Gastrocnemius medialis (tissue), 4 donors: ENCODE results near the gene NEMF.

Source experiments
- POLR2A ChIP-seq, 2 donors: fragments of 450-650 bp; IDR thresholded peaks; one replicate each; pipeline ENCODE4 v1.6.1; 2017; ENCODE audit warnings: antibody characterized with exemption in 2 of 2, mild to moderate bottlenecking in 2 of 2, moderate library complexity in 2 of 2
- TF ChIP-seq, protein P1 (sequence below), 5 experiments: fragments of 450-650 bp in 3 of 5; fragments of 200-600 bp in 2 of 5; sonication (generic) in 2 of 5; IDR thresholded peaks in 4 of 5; conservative IDR thresholded peaks in 1 of 5; 1 replicate in 4 of 5; 2 replicates in 1 of 5; pipeline ENCODE4 v1.5.1; 2016 to 2019; ENCODE audit warnings: antibody characterized with exemption in 5 of 5, mild to moderate bottlenecking in 3 of 5, moderate library complexity in 3 of 5

- TF ChIP-seq, protein P1, sequence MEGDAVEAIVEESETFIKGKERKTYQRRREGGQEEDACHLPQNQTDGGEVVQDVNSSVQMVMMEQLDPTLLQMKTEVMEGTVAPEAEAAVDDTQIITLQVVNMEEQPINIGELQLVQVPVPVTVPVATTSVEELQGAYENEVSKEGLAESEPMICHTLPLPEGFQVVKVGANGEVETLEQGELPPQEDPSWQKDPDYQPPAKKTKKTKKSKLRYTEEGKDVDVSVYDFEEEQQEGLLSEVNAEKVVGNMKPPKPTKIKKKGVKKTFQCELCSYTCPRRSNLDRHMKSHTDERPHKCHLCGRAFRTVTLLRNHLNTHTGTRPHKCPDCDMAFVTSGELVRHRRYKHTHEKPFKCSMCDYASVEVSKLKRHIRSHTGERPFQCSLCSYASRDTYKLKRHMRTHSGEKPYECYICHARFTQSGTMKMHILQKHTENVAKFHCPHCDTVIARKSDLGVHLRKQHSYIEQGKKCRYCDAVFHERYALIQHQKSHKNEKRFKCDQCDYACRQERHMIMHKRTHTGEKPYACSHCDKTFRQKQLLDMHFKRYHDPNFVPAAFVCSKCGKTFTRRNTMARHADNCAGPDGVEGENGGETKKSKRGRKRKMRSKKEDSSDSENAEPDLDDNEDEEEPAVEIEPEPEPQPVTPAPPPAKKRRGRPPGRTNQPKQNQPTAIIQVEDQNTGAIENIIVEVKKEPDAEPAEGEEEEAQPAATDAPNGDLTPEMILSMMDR (IDR thresholded peaks at IDR 0.05 in 4 of 5, conservative IDR thresholded peaks at IDR 0.05 in 1 of 5): no peak
- no peak for TF ChIP-seq POLR2A (IDR thresholded peaks at IDR 0.05)
Observed at GRCh38 chr14:49745191-49745590, 107.4 kb downstream of the NEMF start.
